HG03565 (cell line): ENCODE measurements around the gene LRMDA.

ENCODE experiments used
- ATAC-seq: cut with Tn5 transposase; IDR thresholded peaks from one replicate; pipeline ENCODE4 v1.9.1; 2021; ENCODE audit warnings: mild to moderate bottlenecking, moderate library complexity; ENCODE audit not compliant: unreplicated experiment

Gene LRMDA

DNA sequence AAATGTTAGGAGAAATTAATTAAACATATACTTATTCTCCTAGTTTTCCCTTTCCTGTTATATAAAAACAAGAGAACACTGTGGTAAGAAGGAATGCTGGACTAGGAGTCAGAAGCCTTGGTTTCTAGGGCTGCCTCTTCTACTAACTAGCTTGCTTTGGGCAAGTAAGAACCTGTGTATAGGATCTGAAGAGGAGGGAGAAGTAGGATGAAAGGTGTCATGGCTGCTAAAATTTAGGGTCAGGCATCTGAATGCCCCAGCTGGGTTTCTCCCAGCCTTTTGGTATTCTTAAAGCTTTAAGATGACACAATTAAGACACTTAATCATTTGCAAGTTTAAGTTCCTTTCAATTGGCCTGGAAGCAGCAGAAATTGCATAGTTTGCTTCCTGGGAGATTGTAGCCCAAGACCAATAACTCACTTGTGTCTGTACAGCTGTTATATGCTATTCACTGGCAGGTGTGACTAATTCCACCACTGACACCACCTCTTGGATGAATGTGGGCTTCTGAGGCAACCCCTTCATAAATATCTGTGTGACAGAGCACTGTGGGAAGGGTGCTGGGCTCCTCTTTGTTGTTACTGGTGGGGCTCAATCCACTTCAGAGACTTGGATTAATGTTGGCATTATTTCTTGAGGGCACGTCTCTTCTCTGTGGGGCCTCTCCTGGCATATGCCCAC is 137.2 kb downstream of the LRMDA start:
- ATAC-seq, result no peak

DNA sequence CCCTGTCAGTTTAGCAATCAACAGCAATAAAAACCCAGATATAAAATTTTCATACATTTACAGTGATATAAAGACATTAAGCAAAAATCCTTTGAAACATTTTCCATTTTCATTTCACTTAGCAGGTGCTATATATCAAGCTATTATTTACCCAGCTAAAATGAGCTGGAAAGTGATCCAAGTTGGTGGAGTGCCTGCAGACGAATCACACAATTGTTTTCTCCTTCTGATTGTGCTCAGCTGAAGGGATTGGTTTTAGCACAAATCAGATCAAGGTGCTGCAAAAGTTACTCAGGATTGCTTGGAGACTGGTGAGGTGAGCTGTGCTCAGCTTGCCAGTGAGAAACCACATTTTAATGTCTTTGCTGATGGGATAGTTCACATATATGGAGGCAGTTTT is 138.1 kb downstream of the LRMDA start:
- ATAC-seq, result no peak

DNA sequence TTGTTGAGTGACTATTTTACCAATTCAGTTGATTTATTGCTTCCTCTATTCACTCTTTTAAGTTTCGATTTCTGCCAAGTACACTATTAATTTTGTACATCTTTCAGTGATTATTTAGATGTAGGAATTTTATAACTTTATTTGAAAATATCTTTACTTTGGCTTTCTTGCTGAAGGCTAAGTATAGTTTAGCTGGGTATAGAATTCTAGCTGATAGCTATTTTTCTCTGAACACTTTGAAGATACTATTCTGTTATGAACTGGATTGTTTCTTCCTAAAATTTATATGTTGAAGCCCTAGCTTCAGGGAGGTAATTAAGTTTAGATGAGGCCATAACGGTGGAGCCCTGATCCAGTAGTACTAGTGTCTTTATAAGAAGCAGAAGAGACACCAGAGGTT is 141.1 kb downstream of the LRMDA start:
- no peak for ATAC-seq

DNA sequence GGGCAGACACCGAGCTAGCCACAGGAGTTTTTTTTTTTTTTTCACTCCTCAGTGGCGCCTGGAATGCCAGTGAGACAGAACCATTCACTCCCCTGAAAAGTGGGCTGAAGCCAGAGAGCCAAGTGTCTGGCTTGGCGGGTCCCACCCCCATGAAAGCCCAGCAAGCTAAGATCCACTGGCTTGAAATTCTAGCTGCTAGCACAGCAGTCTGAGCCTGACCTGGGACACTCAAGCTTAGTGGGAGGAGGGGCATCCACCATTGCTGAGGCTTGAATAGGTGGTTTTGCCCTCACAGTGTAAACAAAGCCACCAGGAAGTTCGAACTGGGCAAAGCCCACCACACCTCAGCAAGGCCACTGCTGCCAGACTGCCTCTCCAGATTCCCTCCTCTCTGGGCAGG is 144.5 kb downstream of the LRMDA start:
- ATAC-seq, result no peak

DNA sequence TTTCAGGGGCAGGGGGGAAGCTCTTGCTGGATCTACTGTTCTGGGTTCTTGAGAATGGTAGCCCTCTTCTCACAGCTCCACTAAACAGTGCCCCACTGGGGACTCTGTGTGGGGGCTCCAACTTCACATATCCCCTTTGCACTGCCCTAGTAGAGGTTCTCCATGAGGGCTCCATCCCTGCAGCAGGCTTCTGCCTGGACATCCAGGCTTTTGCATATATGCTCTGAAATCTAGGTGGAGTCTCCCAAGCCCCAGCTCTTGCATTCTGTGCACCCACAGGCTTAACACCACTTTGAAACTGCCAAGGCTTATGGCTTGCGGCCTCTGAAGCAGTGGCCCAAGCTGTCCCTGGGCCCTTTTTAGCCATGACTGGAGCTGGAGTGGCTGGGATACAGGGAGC is 150.7 kb downstream of the LRMDA start:
- ATAC-seq, result no peak

DNA sequence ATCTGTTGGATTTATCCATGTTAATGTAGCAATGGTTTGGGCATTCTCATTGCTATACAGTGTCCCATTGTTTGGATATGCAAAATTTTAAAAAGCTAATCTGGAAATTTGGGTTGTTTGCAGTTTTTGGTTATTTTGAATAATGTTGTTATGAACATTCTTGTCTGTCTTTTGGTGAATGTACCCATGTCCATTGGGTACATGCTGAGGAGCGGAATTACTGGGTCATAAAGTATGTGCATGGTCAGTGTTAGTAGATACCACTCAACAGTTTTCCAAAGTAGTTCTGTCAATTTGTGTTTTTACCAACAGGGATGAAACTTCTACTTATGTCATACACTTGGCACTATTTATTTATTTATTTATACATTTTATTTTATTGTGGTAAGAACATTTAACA is 153.9 kb downstream of the LRMDA start:
- no peak for ATAC-seq

DNA sequence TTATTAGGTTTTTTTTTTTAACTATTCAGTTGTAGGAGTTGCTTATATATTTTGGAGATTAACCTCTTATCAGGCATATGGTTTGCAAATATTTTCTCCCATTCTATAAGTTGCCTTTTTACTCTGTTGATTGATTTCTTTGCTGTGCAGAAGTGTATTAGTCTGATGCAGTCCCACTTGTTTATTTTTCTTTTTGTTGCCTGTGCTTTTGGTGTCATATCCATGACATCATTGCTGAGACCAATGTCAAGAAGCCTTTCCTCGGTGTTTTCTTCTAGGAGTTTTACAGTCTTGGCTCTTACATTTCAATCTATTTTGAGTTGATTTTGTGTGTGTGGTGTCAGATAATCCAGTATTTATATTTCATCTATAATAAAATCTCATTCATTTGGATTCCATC is 155.4 kb downstream of the LRMDA start:
- ATAC-seq, result no peak

DNA sequence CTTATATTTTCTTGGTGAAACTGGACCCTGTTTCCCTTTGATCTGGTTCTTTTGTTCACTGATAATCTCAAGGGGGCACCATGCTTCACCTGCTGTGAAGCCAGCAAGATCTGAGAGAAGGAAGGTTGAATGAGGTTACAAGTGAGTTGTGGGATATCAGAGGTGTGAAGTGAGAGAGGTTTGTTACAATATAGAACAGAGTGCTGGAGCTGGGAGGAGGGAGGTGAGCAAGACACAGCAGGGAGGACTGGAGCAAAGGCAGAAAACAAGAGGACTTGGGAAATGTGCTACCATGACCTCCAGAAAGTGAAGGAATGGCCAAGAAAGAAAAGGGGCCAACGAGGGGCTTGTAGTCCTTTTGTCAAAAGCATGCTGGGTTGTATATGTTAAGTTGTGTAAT is 156.6 kb downstream of the LRMDA start:
- ATAC-seq, result no peak

DNA sequence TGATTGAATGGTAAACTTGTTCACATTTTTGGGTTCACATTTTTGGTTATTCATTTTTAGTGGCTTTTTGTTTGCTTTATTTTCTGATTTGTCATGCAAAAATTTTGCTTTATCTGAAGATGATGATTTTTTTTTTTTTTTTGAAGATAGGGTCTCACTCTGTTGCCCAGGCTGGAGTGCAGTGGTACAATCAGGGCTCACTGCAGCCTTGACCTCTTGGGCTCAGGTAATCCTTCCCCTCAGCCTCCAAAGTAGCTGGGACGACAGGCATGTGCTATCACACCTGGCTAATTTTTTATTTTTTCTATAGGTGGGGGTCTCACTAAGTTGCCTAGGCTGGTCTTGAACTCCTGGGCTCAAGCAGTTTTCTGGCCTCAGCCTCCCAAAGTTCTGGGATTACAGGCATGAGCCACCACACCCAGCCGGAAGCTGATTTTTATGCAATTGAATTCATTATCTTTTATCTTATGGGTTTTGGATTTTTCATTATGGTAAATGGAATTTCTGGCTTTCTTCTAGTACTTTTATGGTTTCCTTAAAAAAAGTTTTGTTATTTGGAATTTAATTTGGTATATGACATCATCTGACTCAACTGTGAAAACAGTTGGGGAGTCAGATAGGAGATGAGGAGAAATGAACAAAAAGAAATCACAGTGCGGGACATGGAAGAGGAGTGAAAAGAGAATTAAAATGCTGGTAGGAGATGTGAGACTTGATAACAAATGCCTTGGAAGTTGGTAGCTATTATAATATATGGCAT is 158.7 kb downstream of the LRMDA start:
- no peak for ATAC-seq

DNA sequence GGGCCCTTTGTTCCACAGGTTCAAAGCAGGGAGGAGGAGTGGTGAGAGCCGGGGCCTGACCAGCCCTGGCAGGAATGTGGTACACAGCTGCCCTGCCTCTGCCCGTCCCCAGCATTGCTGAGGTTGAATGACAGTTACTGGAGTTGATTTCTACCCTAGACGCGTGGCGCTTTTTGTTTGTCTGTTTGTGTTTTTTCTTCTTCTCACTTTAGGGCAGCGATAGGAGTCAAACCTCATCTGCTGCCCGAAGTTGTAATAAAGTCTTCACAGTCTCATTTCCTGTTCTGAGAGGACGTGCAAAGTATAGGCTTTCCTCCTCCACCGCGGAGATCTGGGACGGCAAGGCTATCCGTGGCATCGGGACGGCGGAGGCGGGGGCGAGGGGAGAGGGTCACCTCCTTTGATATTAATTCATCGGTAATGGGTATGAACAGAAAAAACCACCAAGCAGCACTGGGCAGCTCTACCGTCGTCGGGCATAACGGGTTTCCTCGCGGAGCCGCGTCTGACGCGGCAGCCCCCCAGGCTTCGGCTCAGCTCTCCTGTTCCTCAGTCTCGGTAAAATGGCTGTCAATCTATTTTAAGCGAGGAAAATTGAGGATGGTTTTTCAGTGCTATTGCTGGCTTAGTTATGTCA is 160.8 kb downstream of the LRMDA start:
- ATAC-seq, result no peak

DNA sequence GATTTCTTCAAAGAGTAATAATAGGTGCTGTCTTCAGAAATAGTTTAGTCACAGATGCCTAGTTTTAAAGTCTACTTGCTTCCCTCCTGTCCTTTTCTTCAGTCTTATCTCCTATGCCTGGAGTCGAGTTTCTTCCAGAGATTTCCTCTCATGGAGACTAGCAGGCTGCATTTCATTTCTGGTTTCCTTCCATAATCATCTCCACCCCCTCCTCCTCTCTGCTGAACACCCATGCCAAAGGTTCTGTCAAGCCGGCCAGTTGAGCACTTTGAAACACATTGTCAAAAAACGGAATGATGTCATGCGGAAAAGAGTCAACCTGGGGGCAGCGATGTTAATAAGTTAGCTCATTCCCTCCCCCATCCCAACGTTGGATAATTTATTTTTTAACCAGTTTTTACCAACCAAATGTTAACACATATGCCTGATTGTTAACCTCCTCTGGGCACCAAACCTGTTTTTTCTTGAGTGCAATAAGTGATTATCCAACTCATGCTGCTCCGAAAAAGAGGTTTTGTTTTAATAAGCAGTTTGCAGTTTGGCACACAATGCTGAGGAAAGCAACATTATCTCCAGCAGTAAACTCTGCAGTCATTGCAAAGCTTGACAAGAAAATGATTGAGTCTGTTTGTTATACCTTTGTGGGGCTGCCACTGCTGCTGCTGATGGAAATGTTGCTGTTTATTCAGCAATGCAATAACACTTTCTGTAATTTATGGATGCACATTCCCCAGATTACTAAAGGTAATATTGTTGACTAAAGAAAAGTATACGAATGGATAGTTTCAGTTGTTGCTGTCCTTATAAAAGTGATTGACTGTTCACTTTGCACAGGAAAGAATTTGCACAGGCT is 161.6 kb downstream of the LRMDA start:
- ATAC-seq, result no peak

DNA sequence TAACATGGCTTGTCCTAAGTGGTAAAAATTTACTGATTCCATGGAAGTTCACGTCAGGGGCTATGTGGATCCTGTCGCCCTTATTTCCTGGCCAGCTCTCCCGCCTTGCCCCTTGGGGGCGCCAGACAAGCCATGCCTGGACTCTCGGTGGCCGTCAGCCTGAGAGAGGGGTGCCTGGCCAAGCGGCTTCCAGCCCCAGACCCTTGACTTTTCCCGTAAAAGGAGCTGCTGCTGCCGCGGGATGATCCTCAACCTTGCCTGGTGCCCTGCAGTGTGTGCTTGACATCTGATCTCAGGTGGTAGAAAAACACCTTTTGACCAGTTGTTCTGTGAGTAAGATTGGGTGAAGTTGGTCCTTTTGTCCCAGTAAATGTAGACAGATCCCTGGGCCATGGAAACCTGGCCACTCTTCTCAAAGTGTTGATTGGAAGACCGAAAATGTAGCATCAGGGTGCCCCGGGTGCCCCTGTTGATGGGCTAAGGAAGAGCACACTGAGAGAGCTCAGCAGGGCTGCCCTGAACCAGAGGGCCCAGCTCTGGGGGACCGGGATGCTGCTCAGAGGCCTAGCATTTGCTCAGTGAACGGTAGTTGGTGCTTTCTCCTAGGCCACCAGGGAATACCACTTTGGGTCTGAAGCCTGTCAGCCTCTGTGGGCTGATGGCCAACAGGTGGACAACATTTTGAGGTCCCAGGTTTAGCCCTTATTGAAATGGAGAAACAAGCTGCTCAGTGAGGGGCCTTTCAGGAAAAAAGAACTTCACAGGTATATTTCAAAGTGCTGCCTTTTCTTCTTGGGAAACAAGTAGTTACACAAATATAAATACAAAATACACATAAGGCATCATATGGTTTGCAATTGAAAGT is 162.5 kb downstream of the LRMDA start:
- ATAC-seq, result no peak

DNA sequence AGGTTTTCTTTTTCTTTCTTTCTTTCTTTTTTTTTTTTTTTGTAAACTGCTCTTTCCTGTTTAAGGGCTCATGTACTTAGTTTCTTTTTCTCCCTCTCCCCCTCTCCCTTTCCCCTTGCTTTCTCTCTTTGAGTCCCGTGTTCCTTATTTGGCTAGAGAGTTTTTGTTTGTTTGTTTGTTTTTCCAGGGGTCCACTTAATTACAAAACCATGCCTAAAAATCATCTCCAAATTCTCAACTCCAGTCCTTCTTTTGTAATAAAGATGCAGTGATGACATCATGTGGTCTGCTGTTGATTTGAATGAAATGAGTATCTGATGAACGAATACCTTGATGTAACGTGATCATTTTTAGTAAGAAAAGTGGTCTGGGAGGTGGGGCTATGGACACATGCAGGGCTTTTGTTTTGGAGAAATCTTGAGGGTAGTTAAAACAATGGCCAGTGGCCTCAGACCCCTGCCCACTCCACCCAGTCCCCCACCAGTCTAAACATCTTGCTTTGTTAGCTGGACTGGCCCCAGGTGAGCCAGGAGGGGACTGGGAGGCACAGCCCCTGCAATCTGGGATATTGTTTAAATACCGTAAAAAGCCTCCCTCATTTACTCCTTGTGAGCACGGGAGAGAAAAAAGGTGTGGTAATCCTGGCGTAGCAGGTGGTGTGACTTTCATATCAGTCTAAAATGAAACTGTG is 165.7 kb downstream of the LRMDA start:
- ATAC-seq, result no peak

DNA sequence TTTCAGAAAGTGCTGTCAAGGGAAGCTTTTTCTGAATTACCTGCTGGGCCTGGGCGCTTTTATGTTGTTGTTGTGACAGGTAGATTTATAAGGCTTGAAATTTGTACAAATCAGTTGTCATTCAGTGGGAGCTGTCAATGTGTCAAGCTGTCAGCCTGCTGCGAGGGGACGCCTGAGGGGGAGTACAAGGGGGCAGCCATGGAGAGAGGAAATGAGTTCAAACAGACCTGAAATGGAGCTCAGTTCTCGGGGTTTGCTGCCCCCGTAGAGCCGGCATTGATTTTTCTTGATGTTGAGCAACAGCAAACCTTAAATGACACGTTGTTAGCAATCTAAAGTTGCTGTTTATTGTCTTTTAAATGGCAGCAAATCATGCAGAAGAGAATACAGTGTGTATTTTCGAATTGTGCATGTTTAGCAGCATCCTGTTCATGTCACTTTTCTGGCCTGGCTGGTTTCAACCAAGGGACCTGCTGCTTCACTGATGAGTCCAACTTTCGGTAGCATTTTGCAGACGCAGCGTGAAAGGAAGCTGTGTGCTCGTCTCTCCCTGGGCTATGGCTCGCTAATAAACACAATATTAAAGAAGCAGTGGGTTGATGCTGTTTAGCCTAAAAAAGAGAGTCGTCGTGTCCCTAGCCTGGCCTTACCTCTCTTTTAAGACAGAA is 166.5 kb downstream of the LRMDA start:
- no peak for ATAC-seq

DNA sequence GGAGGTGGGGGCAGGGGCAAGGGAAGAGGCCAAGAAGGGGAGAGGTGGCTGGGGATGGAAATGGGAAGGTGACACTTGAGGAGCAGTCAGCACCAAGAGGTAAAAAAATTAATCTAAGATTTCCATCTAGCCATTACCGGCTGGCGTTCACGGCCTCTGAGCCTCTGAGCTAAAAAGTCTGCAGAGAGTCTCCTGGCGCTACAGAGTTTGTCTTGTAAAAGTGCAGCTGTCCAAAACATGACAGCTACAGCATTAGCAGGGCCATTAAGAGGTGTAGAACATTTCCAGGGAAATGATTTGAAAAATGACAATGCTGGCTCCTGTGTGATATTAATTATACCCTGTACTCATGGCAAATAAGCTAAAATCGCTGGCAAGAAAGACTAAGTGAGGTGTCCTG is 167.6 kb downstream of the LRMDA start:
- ATAC-seq, result no peak

DNA sequence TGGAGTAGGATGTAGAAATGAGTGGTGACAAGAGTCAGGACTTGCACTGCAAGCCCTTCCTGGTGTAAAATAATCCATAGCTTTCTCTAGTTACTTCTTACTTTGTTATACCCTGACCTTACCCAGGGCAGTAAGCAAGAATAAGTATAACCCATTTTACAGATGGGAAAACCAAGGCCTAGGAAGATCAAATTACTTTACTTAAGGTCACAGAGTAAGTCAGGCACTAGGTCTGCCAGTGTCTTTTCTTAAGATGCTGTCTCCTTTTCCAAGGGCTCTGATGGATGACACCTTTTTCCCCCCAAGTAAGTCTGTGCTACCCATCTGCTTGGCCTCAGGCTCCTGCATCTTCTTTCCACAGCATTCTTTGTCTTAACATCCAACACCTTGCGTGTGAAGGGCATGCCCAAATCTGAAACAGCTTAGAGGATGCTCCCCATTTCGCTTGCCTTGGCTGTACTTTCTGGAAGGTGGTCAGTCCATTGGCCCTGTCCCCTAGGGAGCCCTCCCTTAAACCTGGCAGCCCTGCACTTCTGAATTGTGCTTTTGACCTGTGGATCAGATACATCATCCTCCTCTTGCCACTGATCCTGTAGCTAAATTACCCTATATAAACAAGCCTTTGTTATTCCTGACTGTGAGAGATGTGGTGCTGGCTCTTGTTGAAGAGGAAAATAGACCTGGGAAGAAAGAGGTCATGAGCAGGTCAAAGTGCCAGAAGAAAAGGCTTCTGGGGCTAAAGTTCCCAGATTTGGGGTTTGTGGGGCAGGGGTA is 168.6 kb downstream of the LRMDA start:
- ATAC-seq, result no peak

DNA sequence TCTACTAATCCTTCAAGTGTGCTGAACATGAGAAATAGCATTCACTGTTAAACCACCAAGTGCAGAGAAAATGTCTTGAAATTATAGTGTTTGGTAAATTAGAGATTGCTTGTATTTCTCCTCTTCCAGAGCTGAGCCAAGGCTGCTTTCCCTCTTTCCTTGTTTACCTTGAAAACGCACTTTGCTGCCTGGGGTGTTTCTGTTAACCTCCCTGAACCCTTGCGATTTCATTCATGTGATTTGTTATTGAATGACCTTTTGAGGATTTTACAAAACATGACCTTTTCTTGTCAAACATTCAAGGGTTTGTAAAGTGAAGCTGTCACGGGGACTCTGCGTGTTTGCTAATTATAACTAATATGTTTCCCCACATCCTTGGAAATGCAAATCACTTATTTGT is 169.4 kb downstream of the LRMDA start:
- no peak for ATAC-seq

DNA sequence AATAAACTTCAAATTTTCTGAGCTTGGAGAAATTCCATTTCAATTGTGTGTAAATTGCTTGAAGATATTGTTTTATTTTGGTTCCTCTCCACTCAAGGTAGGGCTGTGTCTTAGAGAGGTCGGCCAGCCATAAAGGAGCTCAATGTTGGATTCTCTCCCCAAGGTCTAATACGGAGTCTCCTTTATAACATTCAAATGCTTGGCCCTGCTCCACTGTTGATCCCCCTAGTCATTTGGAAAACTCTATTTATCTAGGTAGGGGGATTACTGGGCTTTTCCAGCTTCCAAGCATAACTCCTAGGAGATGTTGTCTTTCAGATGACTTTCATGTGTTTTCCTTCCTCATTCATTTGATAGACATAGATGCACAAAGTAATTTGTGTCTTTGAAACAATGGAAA is 170.9 kb downstream of the LRMDA start:
- no peak for ATAC-seq

DNA sequence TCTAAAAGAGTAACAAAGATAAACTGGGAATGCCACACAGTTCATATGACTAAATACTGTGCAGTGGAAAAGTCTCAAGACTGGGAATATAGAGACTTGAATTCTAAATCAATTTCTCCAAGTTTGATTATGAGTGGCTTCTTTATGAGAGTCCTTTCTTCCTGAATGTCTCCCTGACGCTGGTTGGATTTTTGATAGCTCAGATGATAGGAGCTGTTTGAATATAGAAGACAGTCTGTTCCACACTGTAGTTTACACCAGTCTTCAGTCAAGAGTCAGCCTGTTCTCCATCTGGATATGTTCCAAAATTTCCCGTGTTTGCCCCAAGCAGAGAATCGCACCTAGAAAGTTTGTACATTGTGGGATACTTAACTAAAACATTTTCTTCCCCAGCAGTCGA is 173.7 kb downstream of the LRMDA start:
- ATAC-seq, result no peak
